Measurements from ENCODE around the gene EPS15. TPM values are rescaled to one million over a fixed set of nuclear protein-coding genes. Genes with fewer than 3 reads are reported as not detected.

The EPS15 gene
- total RNA-seq, 1 experiment from 2014 or later, result 26.3 TPM

DNA sequence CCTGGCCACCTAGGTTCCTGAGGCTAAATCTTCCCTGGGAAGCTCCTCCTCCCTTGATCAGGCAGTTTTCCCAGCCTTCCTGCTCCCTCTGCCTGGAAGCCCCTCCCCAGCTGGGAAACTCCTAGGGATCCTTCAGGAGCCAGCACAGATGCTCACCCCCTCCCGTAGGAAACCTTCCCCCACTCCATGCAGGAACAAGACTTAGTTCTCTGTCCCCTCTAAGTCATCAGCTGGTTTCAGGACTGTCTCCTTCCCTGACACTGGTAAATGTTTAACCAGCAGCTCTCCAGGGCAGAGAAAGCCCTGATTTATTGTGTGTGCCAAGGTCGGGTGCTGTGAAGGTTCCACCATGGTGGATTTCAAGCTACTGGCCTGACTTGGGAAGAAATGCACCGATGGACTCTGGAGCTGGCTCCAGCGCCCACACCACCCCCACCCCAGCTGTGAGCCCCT lies 213.7 kb downstream of the EPS15 start:
- POLR2A ChIA-PET (ENCODE audit: unreplicated experiment), result no interaction called here
- Histone ChIP-seq H3K79me2 (ENCODE audit: low read length) (no peaks in the 10 kb centered on the region), H3K4me2 (ENCODE audit: low read length) (no peak overlapping the region), H3K9me2 (replicated peaks; ENCODE audit: low read length) (no peaks in the 10 kb centered on the region), H3K27me3 (ENCODE audit: low read length) (no peaks in the 10 kb centered on the region), H3F3A (ENCODE audit: low read length, unreplicated experiment) (no peaks in the 10 kb centered on the region), H3K4me3 (ENCODE audit: low read length) (no peak overlapping the region), H3K27ac (ENCODE audit: low read length) (no peak overlapping the region), H3K9ac (ENCODE audit: low read length) (no peak overlapping the region), H3K36me3 (ENCODE audit: low read depth, low read length) (no peaks in the 10 kb centered on the region), H3K4me1 (ENCODE audit: insufficient read depth, low read length) (0 out of 2 replicates have a peak, but pooled peaks cover 6% of the 10 kb centered on the region), H4K20me1 (ENCODE audit: low read length) (no peaks in the 10 kb centered on the region), H2AFZ (ENCODE audit: low read length) (no peak overlapping the region), H3K9me3 (ENCODE audit: low read length) (no peaks in the 10 kb centered on the region)
- CTCF ChIA-PET, result no interaction called here
- ATAC-seq (no peak), DNase-seq (no peak)
- TF ChIP-seq EZH2phosphoT487 (IDR thresholded peaks at IDR 0.05; ENCODE audit: borderline replicate concordance, low read length) (no peak), EZH2 (IDR thresholded peaks at IDR 0.05; ENCODE audit: low read length, unreplicated experiment) (no peak)
- TF ChIP-seq, protein P1, sequence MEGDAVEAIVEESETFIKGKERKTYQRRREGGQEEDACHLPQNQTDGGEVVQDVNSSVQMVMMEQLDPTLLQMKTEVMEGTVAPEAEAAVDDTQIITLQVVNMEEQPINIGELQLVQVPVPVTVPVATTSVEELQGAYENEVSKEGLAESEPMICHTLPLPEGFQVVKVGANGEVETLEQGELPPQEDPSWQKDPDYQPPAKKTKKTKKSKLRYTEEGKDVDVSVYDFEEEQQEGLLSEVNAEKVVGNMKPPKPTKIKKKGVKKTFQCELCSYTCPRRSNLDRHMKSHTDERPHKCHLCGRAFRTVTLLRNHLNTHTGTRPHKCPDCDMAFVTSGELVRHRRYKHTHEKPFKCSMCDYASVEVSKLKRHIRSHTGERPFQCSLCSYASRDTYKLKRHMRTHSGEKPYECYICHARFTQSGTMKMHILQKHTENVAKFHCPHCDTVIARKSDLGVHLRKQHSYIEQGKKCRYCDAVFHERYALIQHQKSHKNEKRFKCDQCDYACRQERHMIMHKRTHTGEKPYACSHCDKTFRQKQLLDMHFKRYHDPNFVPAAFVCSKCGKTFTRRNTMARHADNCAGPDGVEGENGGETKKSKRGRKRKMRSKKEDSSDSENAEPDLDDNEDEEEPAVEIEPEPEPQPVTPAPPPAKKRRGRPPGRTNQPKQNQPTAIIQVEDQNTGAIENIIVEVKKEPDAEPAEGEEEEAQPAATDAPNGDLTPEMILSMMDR (conservative IDR thresholded peaks at IDR 0.05; ENCODE audit: low read depth, low read length), result no peak
- intact Hi-C loops (cut with micrococcal nuclease), result no loop called here
- no TSS peak for BruUV-seq (replicated peaks)

DNA sequence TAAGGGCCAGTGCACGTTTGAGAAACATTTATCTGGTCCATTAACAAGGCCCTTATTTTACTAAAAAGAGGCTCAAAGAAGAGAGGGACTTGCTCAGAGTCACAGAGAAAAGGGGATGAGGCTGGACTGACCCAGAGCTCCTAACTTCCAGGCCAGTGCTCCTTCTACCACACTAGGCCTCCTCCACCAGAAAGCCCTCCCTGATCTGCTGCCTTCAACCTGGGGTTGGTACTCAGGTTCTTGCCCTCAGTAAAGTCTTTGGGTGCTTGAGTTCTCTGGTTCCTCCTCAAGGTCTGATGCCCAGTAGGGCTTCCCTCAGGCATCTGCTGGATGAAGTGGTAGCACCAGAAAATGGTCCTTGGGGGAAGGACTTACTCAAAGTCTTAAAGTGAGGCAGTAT lies 214.7 kb downstream of the EPS15 start:
- no peak overlapping the region for H3K4me3 ChIP-seq (ENCODE audit: low read length)
- ChIA-PET CTCF (no interaction called here), POLR2A (ENCODE audit: unreplicated experiment) (no interaction called here)
- no TSS peak for BruUV-seq (replicated peaks)
- no peak overlapping the region for H3K4me2 ChIP-seq (ENCODE audit: low read length)
- DNase-seq, result no peak
- 0 out of 2 replicates have a peak, but pooled peaks cover 2% of the 10 kb centered on the region for H3K4me1 ChIP-seq (ENCODE audit: insufficient read depth, low read length)
- H4K20me1 ChIP-seq (ENCODE audit: low read length), result no peaks in the 10 kb centered on the region
- H3K9me3 ChIP-seq (ENCODE audit: low read length), result no peaks in the 10 kb centered on the region
- H3K9me2 ChIP-seq (replicated peaks; ENCODE audit: low read length), result no peaks in the 10 kb centered on the region
- ATAC-seq, result no peak
- H3F3A ChIP-seq (ENCODE audit: low read length, unreplicated experiment), result no peaks in the 10 kb centered on the region
- no peak overlapping the region for H2AFZ ChIP-seq (ENCODE audit: low read length)
- no peaks in the 10 kb centered on the region for H3K27me3 ChIP-seq (ENCODE audit: low read length)
- no peaks in the 10 kb centered on the region for H3K36me3 ChIP-seq (ENCODE audit: low read depth, low read length)
- H3K79me2 ChIP-seq (ENCODE audit: low read length), result no peaks in the 10 kb centered on the region
- intact Hi-C loops (cut with micrococcal nuclease), result no loop called here
- H3K9ac ChIP-seq (ENCODE audit: low read length), result no peak overlapping the region
- TF ChIP-seq EZH2 (IDR thresholded peaks at IDR 0.05; ENCODE audit: low read length, unreplicated experiment) (no peak), EZH2phosphoT487 (IDR thresholded peaks at IDR 0.05; ENCODE audit: borderline replicate concordance, low read length) (no peak)
- TF ChIP-seq, protein P1 (conservative IDR thresholded peaks at IDR 0.05; ENCODE audit: low read depth, low read length), result no peak
- no peak overlapping the region for H3K27ac ChIP-seq (ENCODE audit: low read length)

Other genes starting within 250 kb of the EPS15 start
- 11.1 and 12.3 TPM in 2 replicates for gene TTC39A, start 188.7 kb downstream of the EPS15 start, total RNA-seq (2014; rRNA removed)
- 40.5 and 74.7 TPM in 2 replicates for gene OSBPL9, start 97.8 kb upstream of the EPS15 start, total RNA-seq (2014; rRNA removed)